ENCODE measurements around the gene ABCC11.

The ABCC11 gene

GRCh38 chr16:48271728-48272127 lies 24.4 kb upstream of the ABCC11 start:
- Histone ChIP-seq H3K27me3 (ENCODE audit: insufficient read depth, poor library complexity, severe bottlenecking) (no peaks in the 10 kb centered on the region), H3K4me1 (ENCODE audit: insufficient read depth, poor library complexity, severe bottlenecking) (peaks cover 5% of the 10 kb centered on the region), H3K9me3 (ENCODE audit: severe bottlenecking) (peaks cover 2% of the 10 kb centered on the region), H3K4me3 (ENCODE audit: severe bottlenecking) (no peak overlapping the region), H3K36me3 (ENCODE audit: low read depth) (peaks cover 85% of the 10 kb centered on the region), H3K27ac (ENCODE audit: poor library complexity, severe bottlenecking) (no peak overlapping the region)
- DNase-seq (ENCODE audit: low spot score) (no peak), ATAC-seq (ENCODE audit: low read depth) (no peak)
- TF ChIP-seq, protein P1, sequence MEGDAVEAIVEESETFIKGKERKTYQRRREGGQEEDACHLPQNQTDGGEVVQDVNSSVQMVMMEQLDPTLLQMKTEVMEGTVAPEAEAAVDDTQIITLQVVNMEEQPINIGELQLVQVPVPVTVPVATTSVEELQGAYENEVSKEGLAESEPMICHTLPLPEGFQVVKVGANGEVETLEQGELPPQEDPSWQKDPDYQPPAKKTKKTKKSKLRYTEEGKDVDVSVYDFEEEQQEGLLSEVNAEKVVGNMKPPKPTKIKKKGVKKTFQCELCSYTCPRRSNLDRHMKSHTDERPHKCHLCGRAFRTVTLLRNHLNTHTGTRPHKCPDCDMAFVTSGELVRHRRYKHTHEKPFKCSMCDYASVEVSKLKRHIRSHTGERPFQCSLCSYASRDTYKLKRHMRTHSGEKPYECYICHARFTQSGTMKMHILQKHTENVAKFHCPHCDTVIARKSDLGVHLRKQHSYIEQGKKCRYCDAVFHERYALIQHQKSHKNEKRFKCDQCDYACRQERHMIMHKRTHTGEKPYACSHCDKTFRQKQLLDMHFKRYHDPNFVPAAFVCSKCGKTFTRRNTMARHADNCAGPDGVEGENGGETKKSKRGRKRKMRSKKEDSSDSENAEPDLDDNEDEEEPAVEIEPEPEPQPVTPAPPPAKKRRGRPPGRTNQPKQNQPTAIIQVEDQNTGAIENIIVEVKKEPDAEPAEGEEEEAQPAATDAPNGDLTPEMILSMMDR (IDR thresholded peaks at IDR 0.05; ENCODE audit: poor library complexity, severe bottlenecking): peak; percentile 15

DNA sequence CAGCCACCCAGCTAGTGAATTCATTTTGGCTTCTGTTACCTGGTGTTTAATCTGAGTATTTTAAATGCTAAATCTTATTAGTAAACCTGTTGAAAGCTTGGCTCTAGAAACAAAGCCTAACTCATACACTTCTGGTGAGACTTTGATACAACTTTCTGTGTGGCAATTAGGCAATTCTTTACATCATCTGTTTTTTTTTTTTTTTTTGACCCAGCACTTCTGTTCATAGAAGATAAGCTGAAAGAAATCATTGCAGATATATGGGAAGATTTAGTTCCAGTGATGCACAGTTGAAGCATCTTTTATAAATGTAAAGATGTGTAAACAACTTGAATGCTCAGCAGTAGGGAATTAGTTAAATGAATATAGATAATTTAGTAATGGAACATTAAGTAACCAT lies 21.7 kb upstream of the ABCC11 start:
- no peak for ATAC-seq (ENCODE audit: low read depth)

DNA sequence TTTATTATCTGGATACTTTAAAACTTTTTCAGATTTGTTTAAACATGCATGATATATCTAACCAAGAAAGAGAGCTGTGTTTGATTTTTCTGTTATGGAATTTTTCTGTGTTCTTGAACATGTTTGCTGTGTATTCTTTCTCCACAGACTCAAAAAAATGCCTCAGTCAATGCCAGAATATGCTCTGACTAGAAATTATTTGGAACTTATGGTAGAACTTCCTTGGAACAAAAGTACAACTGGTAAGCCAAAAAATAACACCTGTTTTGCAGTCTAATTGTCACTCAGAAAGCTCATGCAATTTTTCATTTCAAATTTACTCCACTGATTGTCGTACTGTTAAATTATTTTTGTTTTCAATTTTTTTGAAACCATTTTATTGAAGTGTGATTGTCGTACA lies 15.3 kb upstream of the ABCC11 start:
- TF ChIP-seq, protein P1 (IDR thresholded peaks at IDR 0.05; ENCODE audit: poor library complexity, severe bottlenecking): no peak
- no peak overlapping the region for H3K4me3 ChIP-seq (ENCODE audit: severe bottlenecking)
- H3K4me1 ChIP-seq (ENCODE audit: insufficient read depth, poor library complexity, severe bottlenecking): no peaks in the 10 kb centered on the region
- no peaks in the 10 kb centered on the region for H3K27me3 ChIP-seq (ENCODE audit: insufficient read depth, poor library complexity, severe bottlenecking)
- H3K27ac ChIP-seq (ENCODE audit: poor library complexity, severe bottlenecking): no peak overlapping the region
- H3K9me3 ChIP-seq (ENCODE audit: severe bottlenecking): no peaks in the 10 kb centered on the region
- DNase-seq (ENCODE audit: low spot score) (no peak), ATAC-seq (ENCODE audit: low read depth) (no peak)
- H3K36me3 ChIP-seq (ENCODE audit: low read depth): peaks cover 100% of the 10 kb centered on the region

More for the DNA sequence above, 21.7 kb upstream of the ABCC11 start:
- H3K4me1 ChIP-seq (ENCODE audit: insufficient read depth, poor library complexity, severe bottlenecking): no peaks in the 10 kb centered on the region
- peaks cover 97% of the 10 kb centered on the region for H3K36me3 ChIP-seq (ENCODE audit: low read depth)
- peaks cover 2% of the 10 kb centered on the region for H3K9me3 ChIP-seq (ENCODE audit: severe bottlenecking)
- no peaks in the 10 kb centered on the region for H3K27me3 ChIP-seq (ENCODE audit: insufficient read depth, poor library complexity, severe bottlenecking)
- TF ChIP-seq, protein P1 (IDR thresholded peaks at IDR 0.05; ENCODE audit: poor library complexity, severe bottlenecking): no peak
- no peak overlapping the region for H3K4me3 ChIP-seq (ENCODE audit: severe bottlenecking)
- H3K27ac ChIP-seq (ENCODE audit: poor library complexity, severe bottlenecking): no peak overlapping the region
- DNase-seq (ENCODE audit: low spot score): no peak

DNA sequence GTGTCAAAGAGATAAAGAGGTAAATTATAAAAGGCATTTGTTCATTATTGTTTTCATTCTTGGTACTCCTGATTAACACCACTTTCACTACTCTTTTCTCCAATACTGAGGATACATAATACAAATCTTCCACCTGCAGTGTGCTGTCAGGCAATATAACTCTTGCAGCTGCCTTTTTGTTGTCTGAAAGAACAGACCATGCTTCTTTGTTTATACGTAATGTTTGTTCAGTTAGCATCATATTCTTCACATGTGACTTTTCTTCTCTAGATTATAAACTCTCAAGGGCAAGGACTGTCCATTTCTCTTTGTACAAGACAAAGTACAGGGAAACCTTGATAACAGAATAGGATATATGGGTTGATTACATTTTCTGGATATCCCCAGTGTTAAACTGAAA lies 14.2 kb upstream of the ABCC11 start:
- ATAC-seq (ENCODE audit: low read depth) (no peak), DNase-seq (ENCODE audit: low spot score) (no peak)
- H3K4me3 ChIP-seq (ENCODE audit: severe bottlenecking): no peak overlapping the region
- H3K27me3 ChIP-seq (ENCODE audit: insufficient read depth, poor library complexity, severe bottlenecking): no peaks in the 10 kb centered on the region
- peaks cover 100% of the 10 kb centered on the region for H3K36me3 ChIP-seq (ENCODE audit: low read depth)
- H3K27ac ChIP-seq (ENCODE audit: poor library complexity, severe bottlenecking): no peak overlapping the region
- no peaks in the 10 kb centered on the region for H3K4me1 ChIP-seq (ENCODE audit: insufficient read depth, poor library complexity, severe bottlenecking)
- TF ChIP-seq, protein P1 (IDR thresholded peaks at IDR 0.05; ENCODE audit: poor library complexity, severe bottlenecking): no peak
- H3K9me3 ChIP-seq (ENCODE audit: severe bottlenecking): no peaks in the 10 kb centered on the region

- no peaks in the 10 kb centered on the region for H3K9me3 ChIP-seq (ENCODE audit: severe bottlenecking)
- no peak overlapping the region for H3K4me3 ChIP-seq (ENCODE audit: severe bottlenecking)
- TF ChIP-seq, protein P1 (IDR thresholded peaks at IDR 0.05; ENCODE audit: poor library complexity, severe bottlenecking): no peak
- H3K36me3 ChIP-seq (ENCODE audit: low read depth): peaks cover 100% of the 10 kb centered on the region
- H3K4me1 ChIP-seq (ENCODE audit: insufficient read depth, poor library complexity, severe bottlenecking): peaks cover 2% of the 10 kb centered on the region
- ATAC-seq (ENCODE audit: low read depth): no peak
- H3K27ac ChIP-seq (ENCODE audit: poor library complexity, severe bottlenecking): no peak overlapping the region
- no peak for DNase-seq (ENCODE audit: low spot score)
- no peaks in the 10 kb centered on the region for H3K27me3 ChIP-seq (ENCODE audit: insufficient read depth, poor library complexity, severe bottlenecking)
Measured at GRCh38 chr16:48256579-48257177, 9.3 kb upstream of the ABCC11 start.
